ENCODE results near the gene CREB5.
A peak's percentile ranks its signal among the peaks of the same experiment; 100 is the strongest.

CREB5 gene

DNA sequence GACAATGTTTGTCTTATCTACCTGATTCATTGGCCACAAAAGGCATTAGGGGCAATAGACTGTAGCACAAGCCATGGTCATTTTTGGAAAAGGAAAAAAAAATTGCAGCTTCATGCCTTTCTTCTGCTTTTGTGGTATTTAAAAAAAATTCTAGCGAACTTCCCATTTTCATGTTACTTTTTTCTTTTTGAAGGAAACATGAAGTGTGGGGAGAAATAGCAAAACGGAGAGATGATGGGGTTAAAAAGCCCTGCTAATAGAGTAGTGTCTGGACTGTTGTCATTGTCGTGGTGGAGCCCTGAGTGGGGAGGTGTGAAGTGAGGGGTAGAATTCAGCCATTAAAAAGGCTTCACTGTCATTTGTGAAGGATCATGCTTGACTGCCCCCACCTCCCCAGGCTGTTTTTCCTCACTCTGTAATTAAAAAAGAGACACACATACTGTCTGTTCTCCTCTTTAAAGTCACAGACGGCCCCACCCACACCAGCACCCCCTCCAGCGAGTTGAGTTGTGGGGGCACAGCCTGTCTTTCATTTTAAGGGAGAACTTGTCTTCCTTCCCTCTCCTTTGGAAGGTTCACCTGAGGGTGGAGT lies 272.4 kb downstream of the CREB5 start:
- no peak for DNase-seq (ENCODE audit: low read depth)

DNA sequence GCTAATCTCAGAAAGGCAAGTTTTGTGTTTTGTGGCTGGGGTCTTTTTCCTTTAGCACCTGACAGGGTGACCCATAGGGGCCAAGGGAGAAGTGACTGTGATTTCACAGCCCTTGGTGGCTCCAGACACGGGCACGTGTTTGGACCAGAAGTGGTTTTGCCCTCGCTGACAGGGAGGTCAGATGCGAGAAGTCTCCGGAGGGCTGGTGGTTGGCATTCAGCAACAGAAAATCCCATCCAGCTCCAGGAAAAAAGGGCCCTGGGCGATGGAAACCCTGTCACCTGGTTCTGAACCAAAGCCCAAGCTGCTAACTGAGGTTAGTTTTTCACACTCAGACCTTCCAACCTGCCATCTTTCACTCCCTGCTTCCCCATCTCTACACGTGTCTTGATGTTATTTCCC lies 272.9 kb downstream of the CREB5 start:
- DNase-seq (ENCODE audit: low read depth) = no peak

DNA sequence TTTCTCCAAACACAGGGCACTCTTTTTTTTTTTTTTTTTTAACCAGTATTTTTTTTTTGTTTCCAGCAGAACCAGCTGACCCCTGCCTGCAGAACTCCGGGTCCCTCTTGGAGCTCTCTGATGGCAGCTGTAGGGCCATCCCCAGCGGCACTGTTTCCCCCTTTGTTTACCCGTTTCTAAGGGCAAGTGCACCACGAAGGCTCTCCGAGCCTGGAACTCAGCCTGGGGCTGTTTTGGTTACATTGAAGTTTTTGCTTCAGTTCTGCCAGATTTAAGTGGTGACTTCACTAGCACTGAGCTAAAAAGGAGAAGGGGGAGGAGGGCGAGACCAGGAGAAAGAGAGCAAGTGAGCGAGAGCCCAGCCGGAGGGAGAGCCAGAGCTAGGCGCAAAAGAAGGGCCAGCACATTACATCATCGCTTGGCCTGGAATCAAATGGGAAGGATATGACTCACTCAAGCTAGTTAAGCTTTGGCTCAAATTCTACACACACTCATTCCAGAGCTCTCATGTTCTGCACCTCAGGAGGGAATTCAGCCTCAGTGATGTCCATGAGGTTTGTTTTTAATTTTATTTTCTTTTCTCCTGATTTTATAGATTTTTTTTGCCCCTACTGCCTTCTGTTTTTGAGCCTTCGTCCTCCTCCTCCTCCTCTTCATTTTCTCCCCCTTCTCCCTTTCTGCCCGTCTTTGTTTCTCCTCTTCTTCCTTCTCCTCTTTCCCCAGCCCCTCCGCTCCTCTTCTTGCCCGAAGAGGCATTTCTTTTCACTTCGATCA lies 273.5 kb downstream of the CREB5 start:
- peak; percentile 100 for DNase-seq (ENCODE audit: low read depth)

DNA sequence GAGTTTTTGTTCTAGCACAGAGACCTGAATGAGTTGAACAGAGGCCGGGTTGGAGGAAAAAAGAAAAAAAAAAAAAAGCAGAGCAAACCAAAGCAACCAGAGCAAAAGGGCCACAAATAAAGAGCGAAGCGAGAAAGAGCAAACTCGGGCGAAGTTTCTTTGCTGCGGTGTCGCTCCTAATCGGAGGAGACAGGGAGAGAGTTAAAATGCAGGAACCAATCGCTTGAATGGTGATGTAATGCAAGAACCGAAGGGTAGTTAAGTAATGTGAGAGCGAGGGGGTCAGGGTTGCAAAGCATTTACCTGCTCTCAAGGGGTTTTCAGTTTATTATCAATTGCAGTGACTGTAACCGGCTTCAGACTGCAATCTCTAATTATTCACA lies 274.1 kb downstream of the CREB5 start:
- DNase-seq (ENCODE audit: low read depth) = peak; percentile 53

DNA sequence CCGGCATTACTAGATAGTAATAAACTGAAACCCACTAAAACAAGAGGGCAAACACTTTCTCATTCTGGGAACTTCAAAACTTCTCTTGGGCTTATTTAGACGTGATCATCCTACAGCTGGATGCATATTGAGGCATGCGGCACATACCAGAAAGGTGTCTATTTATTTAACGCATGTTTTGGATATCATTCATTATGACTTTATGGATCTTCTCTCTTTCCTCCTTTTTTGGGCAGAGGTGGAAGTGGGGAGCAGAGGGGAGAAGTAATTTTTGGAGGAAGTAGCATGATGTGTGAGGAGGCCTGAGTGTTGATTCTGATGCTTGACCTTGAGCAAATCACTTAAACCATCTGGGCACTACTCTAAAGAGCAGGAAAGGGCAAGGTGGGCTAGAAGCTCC lies 275.2 kb downstream of the CREB5 start:
- no peak for DNase-seq (ENCODE audit: low read depth)

DNA sequence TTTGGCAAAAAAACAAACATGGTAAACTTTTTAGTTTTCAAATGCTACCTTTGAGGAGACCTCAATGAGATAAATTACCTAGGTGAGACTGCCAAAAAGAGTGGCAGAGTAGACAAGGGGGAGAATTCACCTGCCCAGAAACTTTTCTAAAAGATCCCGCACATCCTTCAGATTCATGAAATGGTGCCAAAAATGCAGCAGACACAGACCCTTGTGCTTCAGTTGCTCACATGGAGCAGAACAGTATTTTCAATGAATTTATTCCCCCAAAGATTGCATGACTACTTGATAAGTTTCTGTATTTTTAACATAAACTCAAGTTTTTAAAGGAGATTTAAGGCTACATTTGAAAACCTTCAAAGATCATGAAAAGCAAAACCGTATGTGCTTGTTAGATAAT lies 275.9 kb downstream of the CREB5 start:
- DNase-seq (ENCODE audit: low read depth) = no peak

DNA sequence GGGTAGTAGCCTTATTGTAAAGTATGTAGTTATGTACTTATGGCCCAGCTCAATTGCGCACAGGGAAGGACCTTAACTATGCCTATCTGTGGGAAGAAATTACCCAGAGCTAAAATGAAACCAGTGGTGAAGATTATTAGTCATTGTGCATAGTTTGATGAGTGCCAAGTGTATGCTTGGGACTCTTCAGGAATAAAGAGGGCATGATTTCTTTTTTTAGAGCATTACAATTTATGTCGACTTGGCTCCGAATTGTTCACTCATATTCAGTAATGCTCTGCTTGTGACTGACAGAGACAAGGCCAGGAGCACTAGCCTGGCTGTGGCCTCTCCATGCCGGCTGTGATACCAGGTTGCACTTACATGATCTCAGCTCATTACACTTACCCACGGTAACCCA lies 276.3 kb downstream of the CREB5 start:
- DNase-seq (ENCODE audit: low read depth) = peak; percentile 58

DNA sequence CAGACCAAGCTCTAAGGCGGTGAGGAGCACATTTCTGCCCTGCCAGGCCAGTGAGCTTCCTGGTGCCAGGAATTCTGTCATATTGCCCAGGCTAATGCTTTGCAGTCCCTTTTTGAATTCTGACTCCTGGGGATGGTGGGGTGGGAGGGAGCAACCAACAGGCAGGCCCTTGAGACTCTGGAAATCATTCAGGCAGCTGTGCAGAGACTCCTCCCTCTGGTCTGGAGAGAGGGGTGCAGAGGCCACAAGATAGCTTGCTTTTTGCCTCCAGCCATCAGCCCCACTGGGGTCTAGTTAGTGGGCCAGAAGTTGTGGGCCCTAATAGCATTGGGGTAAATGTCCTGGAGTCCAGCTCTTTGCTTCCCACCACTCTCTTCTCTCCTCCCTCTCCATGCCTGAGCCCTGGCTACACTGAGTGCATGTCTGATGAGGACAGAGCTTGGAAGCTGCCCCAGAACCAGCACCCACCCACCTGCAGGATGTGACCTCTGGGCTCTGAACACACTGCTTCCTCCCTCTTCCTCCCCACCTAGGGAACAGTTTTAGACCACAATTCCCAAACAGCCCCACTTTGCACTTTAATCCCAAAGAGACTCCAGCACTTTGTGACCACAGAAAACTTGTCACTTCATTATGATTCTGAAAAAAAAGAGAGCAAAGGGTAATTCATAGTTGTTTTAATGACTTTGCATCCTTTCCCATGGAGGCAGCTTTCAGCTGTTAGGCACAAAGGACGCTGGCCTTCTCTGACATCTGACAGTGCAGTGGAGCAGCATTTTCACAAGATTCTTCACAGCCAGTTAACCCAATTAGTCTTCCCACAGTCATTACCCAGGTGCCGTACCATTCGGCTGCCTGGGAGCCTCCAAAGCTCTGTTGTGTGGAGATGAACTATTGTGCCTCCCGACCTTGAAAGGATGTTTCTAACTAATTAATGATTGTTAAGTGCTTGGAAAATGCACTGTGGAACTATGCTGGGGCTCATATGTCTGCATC lies 283.3 kb downstream of the CREB5 start:
- no peak for DNase-seq (ENCODE audit: low read depth)

DNA sequence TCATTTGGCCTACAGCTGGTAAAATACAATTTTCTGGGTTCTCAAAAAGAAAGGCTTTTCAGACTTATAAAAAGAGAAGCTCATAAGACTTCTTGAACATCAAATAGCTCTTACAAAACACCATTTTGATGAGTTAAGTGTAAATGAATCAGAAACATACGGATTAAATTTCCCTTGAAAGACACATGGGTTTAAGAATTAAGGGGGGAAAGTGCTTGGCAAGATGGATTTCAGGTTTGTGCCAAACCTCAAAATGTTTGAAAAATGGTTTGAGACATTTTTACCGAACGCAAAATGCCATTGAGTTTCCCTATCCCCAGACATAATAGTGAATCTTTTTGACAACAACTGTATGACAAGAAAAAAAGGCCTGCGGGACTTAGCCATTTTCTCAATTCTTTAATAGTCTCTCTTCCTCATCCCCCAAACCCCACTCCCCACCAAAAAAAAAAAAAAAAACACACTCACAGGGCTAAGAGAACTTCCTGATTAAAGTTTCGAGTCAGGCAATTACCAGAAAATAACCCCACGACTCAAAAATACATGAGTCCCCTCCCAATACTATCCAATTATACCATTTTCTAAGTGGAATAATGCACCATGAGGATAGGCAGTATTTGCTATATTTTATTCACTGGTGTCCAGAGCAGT lies 285.7 kb downstream of the CREB5 start:
- DNase-seq (ENCODE audit: low read depth) = peak; percentile 59

DNA sequence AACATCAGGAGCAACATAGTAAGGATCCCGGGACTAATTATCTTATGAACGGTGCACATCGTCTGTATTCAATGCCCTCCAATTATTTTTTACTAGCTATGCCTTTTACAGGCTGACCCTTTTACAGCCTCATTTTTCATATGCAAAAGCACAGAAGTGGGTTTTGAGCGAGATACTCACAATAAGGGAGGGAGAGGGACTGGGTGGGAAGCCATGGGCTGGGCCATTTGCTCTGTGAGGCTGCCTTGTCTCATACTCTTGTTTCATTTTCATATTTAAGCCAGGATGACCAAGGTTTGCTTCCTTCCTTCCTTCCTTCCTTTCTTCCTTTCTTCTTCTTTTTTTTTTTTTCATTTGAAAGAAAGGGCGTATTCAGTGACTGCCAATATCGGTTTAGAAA lies 286.5 kb downstream of the CREB5 start:
- no peak for DNase-seq (ENCODE audit: low read depth)

DNA sequence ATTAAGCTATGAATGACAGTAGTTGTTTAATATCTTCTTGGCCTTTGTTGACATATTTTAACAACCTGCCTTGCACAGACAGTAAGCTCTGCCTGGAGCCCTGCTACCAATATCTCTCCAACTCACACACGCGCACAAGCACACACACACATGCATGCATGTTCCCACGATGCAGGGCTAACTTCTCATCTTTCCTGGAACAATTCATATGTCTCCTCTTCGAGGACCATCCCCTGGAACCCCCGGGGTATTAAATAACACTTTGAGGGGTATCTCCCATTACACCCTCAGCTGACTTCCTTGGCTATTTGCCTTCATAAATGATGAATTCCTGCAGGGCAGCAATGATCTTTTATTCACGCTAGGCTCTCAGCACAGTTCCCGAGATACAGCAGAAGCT lies 287.8 kb downstream of the CREB5 start:
- DNase-seq (ENCODE audit: low read depth) = no peak

DNA sequence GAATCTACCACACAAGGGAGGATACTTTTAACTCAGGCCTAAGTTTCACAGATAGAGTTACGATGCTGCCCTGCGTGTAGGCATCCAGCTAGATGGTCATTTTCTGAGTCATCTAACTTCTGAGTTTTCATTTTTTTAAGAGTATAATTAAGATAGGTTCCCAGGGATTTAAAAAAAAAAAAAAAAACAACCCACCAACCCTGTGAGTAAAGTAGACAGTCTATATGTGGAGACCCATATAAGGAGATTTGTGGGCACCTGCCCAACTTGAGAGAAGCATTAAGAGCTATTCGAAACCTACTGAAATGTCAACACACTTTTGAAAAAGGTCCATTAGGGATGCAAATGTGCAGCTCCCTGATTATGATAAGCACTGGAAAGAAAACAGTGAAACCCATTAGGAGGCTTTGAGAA lies 288.5 kb downstream of the CREB5 start:
- DNase-seq (ENCODE audit: low read depth) = no peak

DNA sequence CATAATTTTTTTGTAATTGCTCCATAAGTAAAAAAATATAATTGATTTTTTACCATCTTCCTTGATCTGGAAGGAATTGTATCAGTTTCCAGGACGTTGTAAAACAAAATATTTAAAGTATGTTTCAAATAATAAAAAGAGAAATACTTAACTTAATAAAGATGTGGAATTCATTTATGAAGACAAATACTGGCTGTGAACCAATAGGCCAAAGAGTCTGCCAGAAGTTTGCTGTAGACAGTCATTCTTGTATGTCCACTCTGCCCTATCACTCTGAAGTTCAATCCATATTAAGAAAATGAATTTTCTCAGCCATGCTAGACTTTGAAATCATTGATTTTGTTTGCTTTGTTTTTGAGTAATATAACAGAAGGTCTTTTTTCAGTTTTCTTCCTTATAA lies 289.4 kb downstream of the CREB5 start:
- DNase-seq (ENCODE audit: low read depth) = no peak

DNA sequence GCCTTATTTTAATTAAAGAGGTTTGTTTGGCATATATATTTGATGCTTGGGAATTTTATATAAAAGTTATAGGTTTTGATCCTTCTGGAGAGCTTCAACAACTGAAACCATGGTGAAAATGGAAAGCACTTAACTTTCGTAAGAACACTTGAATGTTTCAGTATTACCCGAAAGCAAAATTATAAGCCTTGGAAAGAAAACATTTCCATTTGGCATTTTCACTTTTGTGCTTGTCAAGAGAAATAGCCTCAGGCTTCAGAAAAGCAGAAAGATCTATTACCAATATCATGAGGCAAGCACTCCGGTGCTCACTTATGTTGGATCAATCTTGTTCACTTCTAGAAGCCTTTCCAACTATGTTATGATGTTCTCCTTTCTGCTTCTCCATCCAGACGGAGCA lies 289.9 kb downstream of the CREB5 start:
- no peak for DNase-seq (ENCODE audit: low read depth)

DNA sequence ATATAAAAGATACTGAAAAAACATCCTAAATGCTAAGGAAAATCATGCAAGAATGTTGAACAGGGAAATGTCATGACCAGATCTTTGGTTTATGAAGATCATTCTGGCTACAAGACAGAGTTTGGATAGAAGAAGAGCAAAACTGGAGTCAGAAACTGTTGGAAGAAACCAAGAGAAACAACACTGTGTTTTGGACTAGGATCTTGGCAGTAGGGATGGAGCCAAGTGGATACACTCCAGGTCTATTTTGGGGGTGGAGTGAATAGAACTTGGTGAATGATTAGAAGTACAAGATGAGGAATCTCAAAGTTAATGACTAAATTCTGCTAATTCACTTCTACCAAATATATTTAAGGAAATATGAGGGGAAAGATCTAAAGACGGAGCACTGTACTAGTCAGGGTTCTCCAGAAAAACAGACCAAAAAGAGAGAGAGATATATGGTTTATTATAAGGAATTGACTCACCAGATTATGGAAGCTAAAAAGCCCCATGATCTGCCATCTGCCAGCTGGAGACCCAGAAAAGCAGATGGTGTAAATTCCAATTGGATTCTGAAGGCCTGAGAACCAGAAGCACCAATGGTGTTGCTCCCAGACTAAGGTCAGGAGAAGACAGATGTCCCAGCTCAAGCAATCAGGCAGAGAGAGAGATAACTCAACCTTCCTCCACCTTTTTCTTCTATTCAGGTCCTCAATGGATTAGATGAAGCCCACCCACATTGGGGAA lies 290.9 kb downstream of the CREB5 start:
- DNase-seq (ENCODE audit: low read depth) = no peak

DNA sequence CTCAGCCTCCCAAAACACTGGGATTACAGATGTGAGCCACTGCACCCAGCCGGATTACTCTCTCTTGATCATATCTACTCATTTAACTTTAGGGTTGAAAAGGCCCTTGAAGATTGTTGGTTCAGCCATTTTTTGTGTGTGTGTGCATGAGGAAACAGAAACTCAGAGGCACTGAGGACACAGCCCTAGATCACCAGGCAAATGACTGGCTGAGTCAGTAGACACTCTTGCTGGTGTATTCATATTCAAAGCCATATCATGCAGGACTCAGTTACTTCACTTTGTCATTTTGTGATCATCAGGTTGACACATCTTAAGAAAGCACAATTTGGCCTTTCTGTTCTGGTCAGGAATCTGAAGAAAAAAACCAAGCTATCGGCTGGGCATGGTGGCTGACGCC lies 292.4 kb downstream of the CREB5 start:
- DNase-seq (ENCODE audit: low read depth) = no peak

DNA sequence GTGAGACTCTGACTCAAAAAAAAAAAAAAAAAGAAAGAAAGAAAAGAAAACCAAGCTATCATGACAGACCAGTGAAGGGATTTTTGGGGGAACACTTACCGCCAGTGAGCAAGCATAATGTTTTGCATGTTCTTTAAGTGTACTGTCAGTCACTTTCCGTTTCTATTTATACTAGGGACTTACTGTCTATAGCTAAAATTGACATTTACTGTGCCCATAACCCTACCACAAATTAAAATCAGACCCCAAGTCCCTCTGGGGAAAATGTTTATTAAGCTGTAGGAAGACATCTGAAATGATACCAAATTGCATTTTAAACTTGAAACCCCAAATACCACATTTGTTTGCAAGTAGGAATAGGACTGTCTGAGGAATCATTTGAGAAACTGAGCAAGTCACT lies 293.0 kb downstream of the CREB5 start:
- no peak for DNase-seq (ENCODE audit: low read depth)

DNA sequence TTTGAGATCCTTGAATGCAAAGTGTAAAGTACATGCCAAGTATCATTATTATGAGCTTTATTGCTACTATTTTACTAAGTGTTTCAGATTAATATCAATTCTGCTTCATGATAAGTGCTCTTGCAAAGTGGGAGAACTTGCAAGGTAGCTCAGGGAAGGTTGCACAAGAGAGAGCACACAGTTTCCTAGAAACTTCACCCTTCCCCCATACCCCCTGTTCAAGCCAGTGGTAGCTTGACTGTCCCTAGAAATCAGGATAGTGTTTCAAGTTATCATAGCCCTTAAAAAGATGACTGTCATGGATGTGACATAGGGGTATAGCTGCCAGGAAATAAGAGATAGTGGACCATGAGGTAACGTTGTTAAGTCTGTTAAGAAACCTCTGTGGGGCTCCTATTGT lies 294.3 kb downstream of the CREB5 start:
- no peak for DNase-seq (ENCODE audit: low read depth)

DNA sequence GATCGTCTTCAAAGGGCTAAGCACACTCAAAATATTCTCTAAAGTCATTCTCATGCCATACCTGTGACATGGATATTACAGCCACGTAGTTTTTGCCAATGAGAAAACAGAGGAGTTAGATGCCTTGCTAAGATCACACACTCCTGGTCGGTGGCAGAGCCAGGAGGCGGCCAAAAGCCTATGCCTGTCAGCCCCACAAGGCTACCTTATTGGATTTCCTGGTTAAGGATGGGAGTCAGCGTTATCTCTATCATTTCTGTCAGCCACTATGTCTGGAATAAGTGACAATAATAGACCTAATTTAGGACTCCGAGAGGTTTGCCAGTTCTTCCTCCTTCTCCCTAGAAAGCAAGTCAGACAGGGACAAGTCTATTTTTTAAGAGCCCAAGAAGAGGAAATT lies 295.0 kb downstream of the CREB5 start:
- DNase-seq (ENCODE audit: low read depth) = no peak

DNA sequence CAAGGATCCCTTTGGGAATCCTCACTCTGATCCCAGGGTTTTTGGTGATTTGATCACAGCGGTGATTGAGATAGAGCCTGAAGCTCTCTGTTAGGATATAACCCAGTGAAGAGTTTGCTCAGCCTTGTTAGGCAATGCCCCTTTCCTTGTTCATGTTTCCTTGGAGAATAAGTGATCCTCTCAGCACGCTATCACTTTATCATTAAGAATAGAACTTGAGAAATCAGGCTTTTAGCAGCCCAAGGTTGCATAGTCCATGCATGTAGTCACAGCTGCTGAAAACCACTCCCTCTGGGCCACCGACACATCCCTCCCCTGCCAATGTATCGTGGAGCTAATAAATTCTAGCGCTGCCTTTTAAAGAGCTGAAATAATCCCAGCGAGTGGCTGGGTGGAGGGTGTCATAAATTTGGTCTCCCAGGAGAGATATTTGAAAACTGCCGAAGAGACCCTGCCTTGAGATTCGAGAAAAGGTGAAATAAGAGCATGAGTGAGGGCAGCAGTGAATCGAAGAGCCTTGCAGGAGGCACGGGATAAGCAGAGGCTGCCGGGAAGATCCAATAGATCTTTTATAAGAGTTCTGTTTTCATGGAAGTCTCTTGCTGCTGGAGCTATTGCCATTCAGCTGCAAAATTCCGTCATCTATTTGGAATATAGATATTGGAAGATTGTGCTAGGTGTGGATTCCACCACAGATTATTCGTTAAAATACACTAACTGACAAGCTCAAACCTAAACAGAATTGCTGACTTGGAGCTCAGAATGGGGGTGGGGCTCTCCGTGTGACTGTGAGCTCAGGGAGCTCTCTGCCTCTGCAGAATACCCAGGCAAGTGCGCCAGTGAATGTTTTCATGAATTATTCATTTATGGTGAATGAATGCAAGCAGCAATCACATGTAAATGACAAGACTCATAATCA lies 296.0 kb downstream of the CREB5 start:
- DNase-seq (ENCODE audit: low read depth) = no peak

DNA sequence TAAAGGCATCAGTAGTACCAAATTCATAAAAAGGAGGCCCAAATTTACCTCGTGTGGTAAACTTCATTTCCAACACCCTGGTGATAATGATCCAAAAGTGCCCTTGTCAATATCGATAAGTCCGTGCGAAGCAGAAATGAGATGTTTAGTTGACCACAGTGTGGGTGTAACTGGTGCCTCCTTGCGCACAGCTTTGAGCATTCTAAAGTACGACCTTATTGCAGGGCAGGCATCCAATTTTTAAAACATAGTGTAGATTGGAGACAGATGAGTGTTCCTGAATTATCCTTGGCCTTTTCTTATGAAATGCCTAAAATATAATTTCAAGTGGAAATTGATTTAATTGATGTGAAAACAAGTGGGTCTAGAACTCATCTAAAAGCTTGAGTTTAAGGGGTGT lies 297.4 kb downstream of the CREB5 start:
- DNase-seq (ENCODE audit: low read depth) = no peak
